ELF-1 (cell line): ENCODE results near the gene TCF7L2.

Experiments used
- DNase-seq: peaks from one replicate; pipeline ENCODE4 v3.0.0-alpha.2; 2016; ENCODE audit warnings: low read depth, low spot score

The TCF7L2 gene

DNA sequence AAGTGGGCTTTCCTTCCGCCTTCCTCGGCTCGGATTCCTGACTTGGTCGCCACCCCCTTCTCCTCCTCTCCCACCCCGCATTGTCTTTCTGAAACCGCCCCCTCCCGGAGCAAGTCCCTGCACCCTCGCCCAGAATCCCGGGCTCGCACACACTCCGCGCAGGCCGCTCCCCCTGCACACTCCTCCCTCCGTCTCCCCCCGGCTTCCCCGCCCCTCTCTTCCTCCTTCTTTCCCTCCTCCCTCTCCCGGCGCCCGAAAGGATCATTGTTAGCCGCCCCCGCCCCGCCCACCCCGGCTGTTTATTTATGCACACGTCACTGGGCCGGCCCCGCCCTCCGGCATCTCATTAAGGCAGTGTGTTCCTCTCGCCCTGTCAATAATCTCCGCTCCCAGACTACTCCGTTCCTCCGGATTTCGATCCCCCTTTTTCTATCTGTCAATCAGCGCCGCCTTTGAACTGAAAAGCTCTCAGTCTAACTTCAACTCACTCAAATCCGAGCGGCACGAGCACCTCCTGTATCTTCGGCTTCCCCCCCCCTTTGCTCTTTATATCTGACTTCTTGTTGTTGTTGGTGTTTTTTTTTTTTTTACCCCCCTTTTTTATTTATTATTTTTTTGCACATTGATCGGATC, at the start of gene TCF7L2:
TCF7L2 (plus strand) TSS at position 373 of the 633 bp plus-strand sequence. CDS start 510 bp downstream, outside the sequence.
- DNase-seq: peak; percentile 96

- no peak for DNase-seq
These were observed 47.3 kb upstream of the TCF7L2 start for GRCh38 chr10:112902730-112903129.

DNA sequence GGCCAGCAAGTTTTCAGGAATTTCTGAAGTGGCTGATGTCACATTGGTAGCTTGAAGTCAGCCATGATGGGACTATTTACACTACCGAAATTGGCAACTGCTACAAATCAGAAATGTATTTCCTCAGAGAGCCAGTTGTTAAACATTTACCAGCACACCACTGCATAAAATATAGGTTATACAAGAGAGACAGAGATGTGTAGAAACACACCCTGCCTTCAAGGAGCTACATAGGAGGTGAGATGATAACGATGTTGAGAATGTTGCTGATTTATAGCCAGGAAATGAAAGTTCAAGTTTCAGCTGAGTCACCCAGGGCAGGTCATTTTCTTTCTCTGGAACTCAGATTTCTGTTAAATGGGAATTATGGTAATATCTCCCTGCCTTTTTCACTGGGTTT, 46.0 kb upstream of the TCF7L2 start:
- DNase-seq: no peak

- no peak for DNase-seq
These were observed 43.1 kb upstream of the TCF7L2 start for GRCh38 chr10:112906945-112907344.

GRCh38 chr10:112907893-112908292, 42.2 kb upstream of the TCF7L2 start:
- no peak for DNase-seq

GRCh38 chr10:112911206-112911605, 38.8 kb upstream of the TCF7L2 start:
- DNase-seq: no peak

GRCh38 chr10:112912410-112912928, 37.6 kb upstream of the TCF7L2 start:
- no peak for DNase-seq

DNA sequence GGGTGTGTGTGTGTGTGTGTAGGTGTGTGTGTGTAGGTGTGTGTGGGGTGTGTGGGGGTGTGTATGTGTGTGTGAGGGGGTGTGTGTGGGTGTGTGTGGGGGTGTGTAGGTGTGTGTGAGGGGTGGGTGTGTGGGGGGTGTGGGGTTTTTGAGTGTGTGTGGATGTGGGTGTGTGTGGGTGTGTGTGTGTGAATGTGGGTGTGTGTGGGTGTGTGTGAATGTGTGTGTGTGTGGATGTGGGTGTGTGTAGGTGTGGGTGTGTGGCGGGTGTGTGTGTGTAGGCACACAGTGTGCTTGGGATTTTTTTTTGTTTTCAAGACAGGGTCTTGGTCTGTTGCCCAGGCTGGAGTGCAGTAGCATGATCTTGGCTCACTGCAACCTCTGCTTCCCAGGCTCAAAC, 36.8 kb upstream of the TCF7L2 start:
- DNase-seq: no peak

DNA sequence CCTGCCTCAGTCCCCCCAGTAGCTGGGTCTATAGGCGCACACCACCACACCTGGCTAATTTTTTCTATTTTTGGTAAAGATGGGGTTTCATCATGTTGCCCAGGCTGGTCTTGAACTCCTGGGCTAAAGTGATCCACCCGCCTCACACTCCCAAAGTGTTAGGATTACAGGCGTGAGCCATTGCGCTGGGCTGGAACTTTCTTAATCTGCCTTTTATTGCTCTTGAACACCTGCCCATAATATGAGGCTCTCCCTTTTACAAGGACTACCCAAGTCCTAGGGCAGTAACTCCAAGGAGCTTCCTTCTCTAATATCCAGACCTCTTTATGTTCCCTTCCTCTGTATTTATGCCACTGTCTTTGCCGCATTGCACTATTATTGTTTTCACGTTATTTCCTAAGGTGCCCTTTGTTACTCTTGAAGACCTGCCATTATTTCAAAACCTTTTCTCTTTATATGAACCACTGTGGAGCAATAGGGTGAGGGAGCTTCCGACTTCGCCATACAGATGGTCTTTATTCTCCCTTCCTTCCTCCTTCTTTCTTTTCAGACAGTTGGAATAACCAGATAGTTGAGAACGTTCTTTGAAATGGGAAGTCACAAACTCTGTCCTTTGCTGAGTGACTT, 36.3 kb upstream of the TCF7L2 start:
- DNase-seq: no peak

DNA sequence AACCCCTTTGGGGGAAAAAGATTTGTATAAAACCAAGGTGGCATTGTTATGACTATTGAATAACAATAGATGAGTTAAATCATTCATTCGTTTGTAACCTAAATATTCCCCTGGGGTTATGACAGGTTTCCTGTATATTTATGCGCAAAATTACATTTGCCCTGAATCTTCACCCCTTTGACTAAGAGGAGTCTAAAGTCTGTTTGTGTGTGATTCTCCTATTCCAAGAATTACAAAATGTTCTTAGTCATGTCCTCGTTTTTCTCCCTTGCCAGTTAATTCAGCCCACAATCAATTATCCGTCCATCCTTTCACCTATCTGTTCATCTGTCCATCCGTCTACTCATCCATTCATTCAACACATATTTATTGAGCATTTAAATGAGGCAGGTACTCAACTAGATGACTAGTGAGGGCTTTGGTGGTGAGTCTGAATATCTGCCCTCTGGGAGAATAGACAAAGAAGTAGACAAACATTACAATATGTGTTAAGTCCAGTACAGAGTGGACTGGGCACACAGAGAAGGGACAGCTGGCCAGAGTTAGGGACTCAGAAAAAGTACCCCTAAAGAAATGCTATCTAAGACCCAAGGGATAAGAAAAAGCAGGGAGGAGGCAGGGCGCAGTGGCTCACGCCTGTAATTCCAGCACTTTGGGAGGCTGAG, 35.6 kb upstream of the TCF7L2 start:
- no peak for DNase-seq

DNA sequence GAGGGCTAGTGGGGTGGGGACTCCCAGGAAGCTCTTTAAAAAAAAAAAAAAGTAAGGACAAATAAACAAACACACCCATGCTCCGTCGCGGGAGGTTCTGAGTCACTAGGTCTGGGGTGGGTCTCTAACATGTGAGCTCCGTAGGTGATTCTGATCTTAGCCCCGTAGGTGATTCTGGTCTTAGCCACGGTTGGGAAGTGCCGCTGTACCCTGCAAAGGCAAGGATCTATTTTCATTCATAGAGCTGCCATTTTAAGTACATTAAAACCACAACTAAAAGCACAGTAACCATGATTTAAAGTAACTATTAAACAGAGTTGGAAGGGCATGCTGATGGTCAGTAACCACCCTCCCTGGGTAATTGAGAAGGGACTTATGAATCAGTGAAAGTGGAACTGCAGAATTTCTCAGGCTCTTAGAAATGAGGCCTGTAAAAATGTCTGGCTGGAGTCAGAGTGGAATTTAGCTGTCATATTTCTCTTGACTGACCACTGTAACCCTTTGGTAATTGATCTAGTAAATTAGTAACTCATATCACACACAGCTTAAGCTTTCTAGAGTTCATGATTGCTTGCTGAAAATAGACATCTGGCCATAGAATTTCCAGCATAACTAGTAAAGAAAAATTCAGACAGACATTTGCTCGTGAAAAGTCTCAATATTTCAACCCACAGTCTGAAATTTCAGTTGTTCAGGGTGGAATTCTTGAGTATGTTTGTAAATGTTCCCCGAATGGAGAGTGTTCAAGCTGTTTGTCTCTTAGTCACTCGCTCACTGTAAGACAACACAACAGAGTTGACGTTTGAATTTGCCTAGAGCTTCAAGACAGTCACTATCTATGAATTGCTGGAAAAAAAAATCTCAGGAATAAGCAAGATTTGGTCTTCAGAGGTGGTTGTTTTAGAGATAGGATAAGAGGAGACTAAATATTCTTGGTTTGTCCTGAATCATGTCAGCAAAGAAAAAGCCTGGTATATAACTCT, 34.2 kb upstream of the TCF7L2 start:
- DNase-seq: peak; percentile 55

DNA sequence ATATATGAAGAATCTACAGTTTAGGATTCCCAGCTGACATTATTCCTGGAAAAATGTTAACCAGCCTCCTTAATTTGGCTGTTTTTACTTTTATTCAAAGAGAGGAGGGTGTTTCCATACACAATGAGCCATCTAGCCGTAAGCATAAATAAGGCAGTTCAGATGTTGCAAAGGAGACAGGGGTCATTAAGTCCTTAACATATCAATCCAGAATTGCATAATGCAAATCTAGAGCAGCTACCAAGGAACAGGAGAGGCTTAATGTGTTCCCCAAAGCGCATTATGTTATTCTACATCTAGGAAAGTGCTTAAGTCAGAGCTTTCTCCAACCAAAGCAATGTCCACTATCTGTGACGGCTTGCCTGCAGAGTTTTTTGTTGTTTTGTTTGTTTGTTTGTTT, 32.4 kb upstream of the TCF7L2 start:
- DNase-seq: no peak

- DNase-seq: no peak
These were observed 31.3 kb upstream of the TCF7L2 start for GRCh38 chr10:112918771-112919170.

DNA sequence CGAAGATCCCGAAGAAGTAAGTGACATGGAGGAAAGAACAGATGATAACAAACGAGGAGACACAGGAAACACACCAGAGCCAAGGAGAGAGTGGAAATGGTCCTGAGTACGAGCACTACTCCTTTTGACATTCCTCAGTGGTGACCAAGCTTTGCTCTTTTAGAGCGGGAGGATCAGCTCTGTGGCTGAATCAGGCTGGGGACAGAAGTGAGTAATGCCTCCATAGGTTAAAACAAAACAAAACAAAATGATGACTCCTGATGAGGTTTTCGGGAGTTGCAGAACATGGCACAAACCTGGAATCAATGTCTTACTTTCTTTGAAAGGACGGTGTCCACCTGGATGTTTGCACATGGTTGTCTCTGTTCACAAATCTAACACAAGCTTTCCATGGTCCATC, 30.3 kb upstream of the TCF7L2 start:
- DNase-seq: no peak

GRCh38 chr10:112926906-112927688, 22.9 kb upstream of the TCF7L2 start:
- DNase-seq: no peak

DNA sequence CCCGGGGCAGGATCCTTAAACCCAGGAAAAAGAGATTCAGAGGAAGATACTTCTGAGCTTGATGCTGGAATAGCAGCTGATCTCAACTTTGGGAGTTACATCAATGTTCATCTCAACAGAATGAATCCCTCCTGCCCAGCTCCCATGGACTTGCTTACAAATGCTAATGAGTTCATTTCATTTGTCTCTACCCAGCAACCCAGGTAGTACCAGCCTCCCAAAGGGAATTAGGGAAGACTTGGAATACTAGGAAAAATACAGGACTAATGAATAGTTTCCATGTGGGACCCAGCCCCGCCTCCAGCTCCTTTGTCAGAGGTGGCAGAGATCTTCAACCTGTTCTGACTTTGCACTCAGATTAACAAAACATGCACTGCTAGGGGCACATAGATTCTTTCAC, 22.1 kb upstream of the TCF7L2 start:
- no peak for DNase-seq

DNA sequence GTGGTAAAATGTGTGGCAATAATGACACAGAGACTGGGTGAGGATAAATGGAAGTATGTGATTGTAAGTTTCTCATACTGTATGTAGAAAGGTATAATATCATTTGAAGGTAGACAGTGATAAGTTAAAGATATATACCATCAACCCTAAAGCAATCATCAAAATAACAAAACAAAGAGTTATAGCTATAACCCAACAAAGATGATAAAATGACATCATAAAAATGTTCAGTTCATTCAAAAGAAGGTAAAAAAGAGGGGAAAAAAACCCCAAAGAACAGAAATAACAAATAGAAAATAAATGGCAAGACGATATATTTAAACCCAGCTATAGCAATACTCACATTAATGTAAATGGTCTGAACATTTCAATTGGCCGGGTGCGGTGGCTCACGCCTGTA, 17.4 kb upstream of the TCF7L2 start:
- no peak for DNase-seq

GRCh38 chr10:112934193-112934592, 15.9 kb upstream of the TCF7L2 start:
- DNase-seq: no peak

GRCh38 chr10:112938808-112939482, 11.1 kb upstream of the TCF7L2 start:
- no peak for DNase-seq

DNA sequence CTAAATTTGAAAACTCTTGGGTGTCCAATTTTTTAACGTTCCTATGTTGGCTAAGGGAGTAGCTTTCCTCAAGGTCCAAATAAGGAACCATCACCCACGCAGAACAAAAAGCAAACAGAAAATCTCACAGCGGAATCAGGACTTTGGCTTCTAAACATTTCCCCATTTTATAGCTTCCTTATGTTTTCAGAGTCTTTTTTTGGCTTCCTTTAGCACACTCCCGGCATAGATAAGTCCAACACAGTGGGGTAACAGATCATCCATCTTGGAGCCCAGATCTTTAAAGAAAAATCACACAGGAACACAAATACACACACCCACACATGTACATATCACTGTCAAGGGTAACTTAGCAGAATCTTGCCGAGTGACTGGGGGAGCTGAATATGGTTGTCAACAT, 4.2 kb upstream of the TCF7L2 start:
- DNase-seq: no peak
